Colonic mucosa (tissue), 4 donors: ENCODE data around the gene LRRN3. TPM values are rescaled to one million over a fixed set of nuclear protein-coding genes. Genes with fewer than 3 reads are reported as not detected.
"Not testable (repeated sequence)": the region's sequence is repeated elsewhere in the genome, so short reads cannot be mapped to it uniquely, and the experiment has no call there.

Experiments used
- DNase-seq: peaks from one replicate; pipeline ENCODE4 v3.0.0-alpha.2; 2020
- H3K27ac ChIP-seq: fragments of 200-600 bp; one replicate; pipeline ENCODE4 v1.8.0; 2021
- H3K27me3 ChIP-seq: fragments of 200-600 bp; one replicate; pipeline ENCODE4 v1.8.0; 2021
- H3K36me3 ChIP-seq: fragments of 200-600 bp; one replicate; pipeline ENCODE4 v1.8.0; 2021
- H3K4me1 ChIP-seq: fragments of 200-600 bp; one replicate; pipeline ENCODE4 v1.8.0; 2021; ENCODE audit warnings: mild to moderate bottlenecking
- H3K4me3 ChIP-seq: fragments of 200-600 bp; one replicate; pipeline ENCODE4 v1.8.0; 2021
- H3K9ac ChIP-seq, 2 donors: one replicate each; pipeline ENCODE4 v1.7.0; 2013; ENCODE audit warnings: control low read depth in 2 of 2, low read depth in 2 of 2, low read length in 2 of 2
- H3K9me3 ChIP-seq: fragments of 200-600 bp; one replicate; pipeline ENCODE4 v1.8.0; 2021
- CTCF ChIP-seq: fragments of 200-600 bp; IDR thresholded peaks from one replicate; pipeline ENCODE4 v1.8.0; 2022; ENCODE audit warnings: antibody characterized with exemption, mild to moderate bottlenecking
- intact Hi-C: fragments of 100-400 bp; cut with DNase I; formaldehyde crosslinking; loops from one replicate; pipeline ENCODE4 v1.14.1; 2022
- total RNA-seq, 2 donors: library from RNA; stranded (reverse); fragmentation: NEBNext Ultra II Directional in 1 of 2; extraction: Animal tissue kit (Norgen Biotek cat#: 25700) in 1 of 2; gene quantifications; one replicate each; pipeline ENCODE4 v1.2.1, GENCODE V29; 2021
- donor health status: healthy.
- donor health status: DM: no; HTN: no; CAD: no.
- donor health status: DM: no; HTN: no; CAD: no.

The LRRN3 gene
- total RNA-seq, 2 donors from 2014 or later: 0.35 to 0.42 TPM

- TF ChIP-seq CTCF: no peak
- Histone ChIP-seq H3K9ac (no peak overlapping the region), H3K27ac (no peak overlapping the region), H3K4me3 (no peak overlapping the region), H3K27me3 (no peaks in the 10 kb centered on the region), H3K36me3 (no peaks in the 10 kb centered on the region), H3K9me3 (no peaks in the 10 kb centered on the region), H3K4me1 (no peaks in the 10 kb centered on the region)
- intact Hi-C loops: no loop called here
- DNase-seq: no peak
Measured at GRCh38 chr7:111068618-111069017, 22.3 kb upstream of the LRRN3 start.

GRCh38 chr7:111071556-111071955 lies 19.4 kb upstream of the LRRN3 start:
- DNase-seq: no peak
- Histone ChIP-seq H3K9me3 (no peaks in the 10 kb centered on the region), H3K36me3 (no peaks in the 10 kb centered on the region), H3K27me3 (no peaks in the 10 kb centered on the region), H3K4me1 (no peaks in the 10 kb centered on the region), H3K9ac (no peak overlapping the region), H3K27ac (no peak overlapping the region), H3K4me3 (no peak overlapping the region)
- TF ChIP-seq CTCF: no peak
- intact Hi-C loops: no loop called here

DNA sequence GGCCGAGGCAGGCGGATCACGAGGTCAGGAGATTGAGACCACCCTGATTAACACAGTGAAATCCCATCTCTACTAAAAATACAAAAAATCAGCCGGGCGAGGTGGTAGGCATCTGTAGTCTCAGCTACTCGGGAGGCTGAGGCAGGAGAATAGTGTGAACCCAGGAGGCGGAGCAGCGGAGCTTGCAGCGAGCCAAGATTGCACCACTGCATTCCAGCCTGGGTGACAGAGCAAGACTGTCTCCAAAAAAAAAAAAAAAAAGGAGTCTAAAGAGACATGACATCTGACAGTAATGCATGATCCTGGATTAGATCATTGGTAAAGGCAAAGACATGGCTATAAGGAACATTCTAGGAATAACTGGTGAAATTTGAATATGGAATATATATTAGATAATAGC lies 18.3 kb upstream of the LRRN3 start:
- DNase-seq, intact Hi-C loops, H3K27ac ChIP-seq: not testable (repeated sequence)

DNA sequence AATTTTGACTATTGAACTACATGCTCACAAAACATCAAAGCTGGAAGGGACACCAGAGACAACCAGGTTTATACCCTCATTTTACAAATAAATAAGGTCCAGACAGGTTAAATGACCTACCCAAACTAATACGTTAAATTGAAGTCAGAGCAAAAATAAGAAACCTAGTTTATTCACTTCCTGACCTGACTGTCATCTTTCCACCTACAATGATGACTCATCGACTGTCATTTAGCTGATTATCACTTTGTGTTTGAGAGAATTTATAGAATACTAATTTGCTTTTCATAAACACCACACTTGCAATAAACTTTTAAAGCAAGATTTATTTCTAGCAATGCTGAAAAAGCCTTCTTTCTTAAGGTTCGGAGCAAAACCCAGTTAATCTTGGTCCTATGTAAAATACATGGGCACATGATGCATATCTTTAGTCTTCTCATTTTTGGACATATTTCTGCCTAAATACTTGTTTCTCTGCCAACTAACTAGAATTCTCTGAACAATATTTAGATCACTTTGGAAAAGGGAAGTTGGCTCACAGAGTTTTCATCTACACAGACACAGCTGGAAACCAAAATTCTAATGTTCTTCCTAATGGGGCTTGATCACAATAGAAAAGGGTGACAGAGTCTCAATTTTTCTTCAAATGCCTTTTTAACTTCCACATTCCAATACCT lies 16.7 kb upstream of the LRRN3 start:
- no peak for DNase-seq
- intact Hi-C loops: no loop called here
- H3K27ac ChIP-seq: no peak overlapping the region
- no peaks in the 10 kb centered on the region for H3K4me1 ChIP-seq
- H3K4me3 ChIP-seq: no peak overlapping the region
- H3K27me3 ChIP-seq: no peaks in the 10 kb centered on the region
- TF ChIP-seq CTCF: no peak
- no peak overlapping the region for H3K9ac ChIP-seq
- H3K36me3 ChIP-seq: no peaks in the 10 kb centered on the region
- no peaks in the 10 kb centered on the region for H3K9me3 ChIP-seq

More for the DNA sequence above, 18.3 kb upstream of the LRRN3 start:
- H3K4me3 ChIP-seq, H3K9ac ChIP-seq, H3K36me3 ChIP-seq, H3K27me3 ChIP-seq, H3K4me1 ChIP-seq, H3K9me3 ChIP-seq: not testable (repeated sequence)

- no peaks in the 10 kb centered on the region for H3K27me3 ChIP-seq
- H3K27ac ChIP-seq: no peak overlapping the region
- H3K9me3 ChIP-seq: no peaks in the 10 kb centered on the region
- TF ChIP-seq CTCF: no peak
- no peaks in the 10 kb centered on the region for H3K4me1 ChIP-seq
- no peak overlapping the region for H3K4me3 ChIP-seq
- no peak overlapping the region for H3K9ac ChIP-seq
- H3K36me3 ChIP-seq: no peaks in the 10 kb centered on the region
- DNase-seq: no peak
- intact Hi-C loops: no loop called here
Measured at GRCh38 chr7:111074748-111075146, 16.2 kb upstream of the LRRN3 start.

- Histone ChIP-seq H3K4me3 (no peak overlapping the region), H3K27ac (no peak overlapping the region), H3K4me1 (no peaks in the 10 kb centered on the region), H3K36me3 (no peaks in the 10 kb centered on the region), H3K9me3 (no peaks in the 10 kb centered on the region), H3K27me3 (no peaks in the 10 kb centered on the region), H3K9ac (no peak overlapping the region)
- no peak for TF ChIP-seq CTCF
- DNase-seq: no peak
- intact Hi-C loops: no loop called here
Measured at GRCh38 chr7:111075498-111075897, 15.4 kb upstream of the LRRN3 start.
